Measurements from ENCODE around the gene SAT1. TPM values are rescaled to one million over a fixed set of nuclear protein-coding genes. Genes with fewer than 3 reads are reported as not detected.
"Not testable (repeated sequence)": the region's sequence is repeated elsewhere in the genome, so short reads cannot be mapped to it uniquely, and the experiment has no call there.

SAT1 gene
- total RNA-seq, 1 experiment from 2014 or later = 34.3 TPM

- in situ Hi-C loops (cut with HindIII; ENCODE audit: low pct_unique_long_range_greater_than_20kb, low sequenced_read_pairs) = no loop called here
- no peak for DNase-seq (ENCODE audit: low read depth)
Measured at GRCh38 chrX:23770142-23770541, 12.8 kb upstream of the SAT1 start.

- DNase-seq (ENCODE audit: low read depth); in situ Hi-C loops (cut with HindIII; ENCODE audit: low pct_unique_long_range_greater_than_20kb, low sequenced_read_pairs): not testable (repeated sequence)
Measured at GRCh38 chrX:23771086-23771485, 11.9 kb upstream of the SAT1 start.

GRCh38 chrX:23773601-23774175 lies 9.3 kb upstream of the SAT1 start:
- in situ Hi-C loops (cut with HindIII; ENCODE audit: low pct_unique_long_range_greater_than_20kb, low sequenced_read_pairs) = no loop called here
- no peak for DNase-seq (ENCODE audit: low read depth)

- no peak for DNase-seq (ENCODE audit: low read depth)
- in situ Hi-C loops (cut with HindIII; ENCODE audit: low pct_unique_long_range_greater_than_20kb, low sequenced_read_pairs) = no loop called here
Measured at GRCh38 chrX:23776363-23776762, 6.6 kb upstream of the SAT1 start.

GRCh38 chrX:23779025-23779424 lies 3.9 kb upstream of the SAT1 start:
- peak; percentile 62 for DNase-seq (ENCODE audit: low read depth)
- in situ Hi-C loops (cut with HindIII; ENCODE audit: low pct_unique_long_range_greater_than_20kb, low sequenced_read_pairs) = no loop called here

- no peak for DNase-seq (ENCODE audit: low read depth)
- in situ Hi-C loops (cut with HindIII; ENCODE audit: low pct_unique_long_range_greater_than_20kb, low sequenced_read_pairs) = no loop called here
Measured at GRCh38 chrX:23782455-23782854, 518 bp upstream of the SAT1 start.

- in situ Hi-C loops (cut with HindIII; ENCODE audit: low pct_unique_long_range_greater_than_20kb, low sequenced_read_pairs) = no loop called here
- DNase-seq (ENCODE audit: low read depth) = no peak
Measured at GRCh38 chrX:23783589-23784469, 856 bp downstream of the SAT1 start.

GRCh38 chrX:23784470-23785331 lies 1.7 kb downstream of the SAT1 start:
- in situ Hi-C loops (cut with HindIII; ENCODE audit: low pct_unique_long_range_greater_than_20kb, low sequenced_read_pairs) = no loop called here
- DNase-seq (ENCODE audit: low read depth) = peak; percentile 66

GRCh38 chrX:23785580-23785979 lies 2.6 kb downstream of the SAT1 start:
- in situ Hi-C loops (cut with HindIII; ENCODE audit: low pct_unique_long_range_greater_than_20kb, low sequenced_read_pairs) = no loop called here
- DNase-seq (ENCODE audit: low read depth) = no peak

- DNase-seq (ENCODE audit: low read depth) = no peak
- in situ Hi-C loops (cut with HindIII; ENCODE audit: low pct_unique_long_range_greater_than_20kb, low sequenced_read_pairs) = no loop called here
Measured at GRCh38 chrX:23786268-23786815, 3.4 kb downstream of the SAT1 start.

- DNase-seq (ENCODE audit: low read depth) = no peak
- in situ Hi-C loops (cut with HindIII; ENCODE audit: low pct_unique_long_range_greater_than_20kb, low sequenced_read_pairs) = no loop called here
Measured at GRCh38 chrX:23787745-23788118, 4.8 kb downstream of the SAT1 start.

- in situ Hi-C loops (cut with HindIII; ENCODE audit: low pct_unique_long_range_greater_than_20kb, low sequenced_read_pairs) = no loop called here
- no peak for DNase-seq (ENCODE audit: low read depth)
Measured at GRCh38 chrX:23788521-23788920, 5.5 kb downstream of the SAT1 start.

GRCh38 chrX:23788946-23789345 lies 6.0 kb downstream of the SAT1 start:
- in situ Hi-C loops (cut with HindIII; ENCODE audit: low pct_unique_long_range_greater_than_20kb, low sequenced_read_pairs) = no loop called here
- DNase-seq (ENCODE audit: low read depth) = peak; percentile 56

- DNase-seq (ENCODE audit: low read depth) = peak; percentile 68
- in situ Hi-C loops (cut with HindIII; ENCODE audit: low pct_unique_long_range_greater_than_20kb, low sequenced_read_pairs) = no loop called here
Measured at GRCh38 chrX:23789386-23790154, 6.6 kb downstream of the SAT1 start.

- in situ Hi-C loops (cut with HindIII; ENCODE audit: low pct_unique_long_range_greater_than_20kb, low sequenced_read_pairs) = no loop called here
Measured at GRCh38 chrX:23790155-23790497, 7.2 kb downstream of the SAT1 start.

GRCh38 chrX:23792861-23793553 lies 10.0 kb downstream of the SAT1 start:
- in situ Hi-C loops (cut with HindIII; ENCODE audit: low pct_unique_long_range_greater_than_20kb, low sequenced_read_pairs) = no loop called here
- DNase-seq (ENCODE audit: low read depth) = no peak

More at GRCh38 chrX:23790155-23790497, 7.2 kb downstream of the SAT1 start:
- DNase-seq (ENCODE audit: low read depth) = no peak

GRCh38 chrX:23795221-23795620 lies 12.2 kb downstream of the SAT1 start:
- no peak for DNase-seq (ENCODE audit: low read depth)
- in situ Hi-C loops (cut with HindIII; ENCODE audit: low pct_unique_long_range_greater_than_20kb, low sequenced_read_pairs) = no loop called here
